GM18870 (cell line): ENCODE measurements around the gene ADAMTS9.

ENCODE experiments used
- ATAC-seq: cut with Tn5 transposase; IDR thresholded peaks from one replicate; pipeline ENCODE4 v1.9.1; 2021; ENCODE audit warnings: moderate library complexity; ENCODE audit not compliant: unreplicated experiment

The ADAMTS9 gene

DNA sequence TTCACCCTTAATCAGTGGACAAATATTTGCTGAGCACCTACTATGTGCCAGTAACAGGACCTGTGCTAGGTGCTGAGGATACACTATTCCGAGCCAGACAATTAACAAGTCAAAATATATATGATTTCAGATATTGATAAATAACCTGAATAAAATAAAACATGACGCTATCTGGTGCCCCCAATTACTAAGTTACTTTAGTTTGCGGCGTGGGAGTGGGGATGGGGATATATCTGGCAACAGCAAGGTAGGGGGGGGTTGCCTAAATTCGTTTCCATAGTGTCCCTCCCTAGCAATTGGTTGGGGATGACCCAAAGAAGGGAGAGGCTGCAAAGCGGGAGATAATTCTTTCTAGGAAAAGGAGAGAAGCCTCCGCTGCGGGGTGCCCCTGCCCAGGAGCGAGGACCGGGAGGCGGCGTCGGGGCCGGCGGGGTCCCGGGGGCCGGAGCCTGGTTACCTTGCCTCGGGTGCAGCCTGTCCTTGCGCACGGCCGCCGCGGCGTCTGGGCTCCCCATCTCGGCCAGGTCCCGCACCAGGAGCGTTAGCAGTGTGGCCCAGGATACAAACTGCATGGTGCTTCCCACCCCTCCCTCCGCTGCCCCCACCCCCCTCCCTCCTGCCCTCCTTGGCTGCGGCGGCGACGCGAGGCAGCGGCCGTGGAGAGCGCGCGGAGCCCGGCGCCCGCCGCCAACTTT lies 567 bp downstream of the ADAMTS9 start:
- ATAC-seq, result no peak

DNA sequence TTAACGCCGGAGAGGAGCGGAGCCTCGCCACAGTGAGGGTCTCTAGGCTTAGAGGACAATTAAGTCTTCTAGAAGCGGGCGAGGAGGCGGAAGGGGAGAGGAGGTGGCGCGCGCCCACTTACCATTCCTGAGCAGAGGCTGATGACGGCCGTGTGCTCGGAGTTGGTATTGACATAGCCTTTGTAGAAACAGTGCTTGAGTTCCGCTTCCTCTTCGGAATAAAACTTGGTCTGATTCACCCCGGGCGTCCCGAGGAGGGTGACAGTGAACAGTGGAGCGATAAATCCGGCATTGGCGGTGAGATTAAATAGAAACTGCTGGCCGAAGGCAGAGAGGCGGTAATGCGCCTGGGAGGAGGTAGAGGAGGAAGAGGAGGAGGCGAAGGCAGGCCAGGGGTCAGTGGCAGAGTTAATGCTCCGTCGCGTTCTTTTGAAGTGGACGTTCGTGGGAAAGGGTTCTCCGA lies 1.3 kb downstream of the ADAMTS9 start:
- ATAC-seq, result no peak

DNA sequence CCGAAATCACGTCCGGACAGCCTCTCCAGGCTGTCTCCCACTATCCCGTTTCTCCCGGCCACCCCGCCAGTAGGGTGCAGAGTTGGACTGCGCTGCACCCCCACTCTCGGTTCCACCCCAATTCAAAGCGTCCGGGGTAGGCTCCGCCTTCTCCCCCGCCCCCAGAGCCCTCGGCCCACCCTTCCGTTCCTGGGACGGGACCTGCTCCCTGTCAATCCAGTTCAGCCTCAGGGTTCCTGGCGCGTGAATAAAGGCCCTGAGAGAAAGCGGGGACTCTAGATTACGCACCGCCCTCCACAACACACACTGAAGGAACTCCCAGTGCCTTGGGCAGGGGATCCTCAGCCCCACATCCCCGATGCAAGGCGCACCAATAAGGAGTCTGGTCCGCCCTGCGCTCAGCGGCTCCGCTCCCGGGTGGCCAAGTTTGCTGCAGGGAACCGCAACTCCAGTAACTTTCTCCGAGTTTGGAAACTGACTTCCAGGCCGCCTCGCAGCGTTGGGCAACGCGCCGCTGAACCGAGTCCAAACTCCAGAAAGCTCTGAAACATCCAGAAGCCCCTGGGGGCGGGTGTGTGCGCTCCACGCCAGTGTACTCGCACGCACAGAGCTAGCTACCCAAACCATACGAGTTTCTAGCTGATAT lies 1.9 kb downstream of the ADAMTS9 start:
- ATAC-seq, result no peak

DNA sequence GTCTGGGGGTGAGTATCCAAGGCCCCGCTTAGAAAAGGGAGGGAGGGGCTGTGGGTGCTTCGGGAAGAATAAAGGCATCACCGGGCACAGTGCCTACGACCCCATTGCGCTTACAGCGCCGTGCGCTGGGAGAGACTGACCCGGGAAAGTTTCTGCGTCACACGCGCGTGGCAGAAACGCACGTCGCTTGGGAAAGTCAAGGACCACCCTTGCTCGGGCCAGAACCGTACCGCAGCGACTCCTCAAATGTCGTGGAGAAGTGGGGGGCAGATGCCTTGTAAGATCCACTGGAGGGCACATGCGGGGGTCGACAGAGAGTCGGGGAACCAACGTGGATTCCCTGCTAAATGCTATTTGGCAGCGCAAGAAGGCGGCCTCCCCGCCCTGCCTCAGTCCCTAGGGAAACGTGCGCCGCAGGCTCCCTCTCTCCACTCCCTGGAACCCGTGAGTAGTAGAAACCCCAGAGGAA lies 2.4 kb downstream of the ADAMTS9 start:
- ATAC-seq, result no peak

DNA sequence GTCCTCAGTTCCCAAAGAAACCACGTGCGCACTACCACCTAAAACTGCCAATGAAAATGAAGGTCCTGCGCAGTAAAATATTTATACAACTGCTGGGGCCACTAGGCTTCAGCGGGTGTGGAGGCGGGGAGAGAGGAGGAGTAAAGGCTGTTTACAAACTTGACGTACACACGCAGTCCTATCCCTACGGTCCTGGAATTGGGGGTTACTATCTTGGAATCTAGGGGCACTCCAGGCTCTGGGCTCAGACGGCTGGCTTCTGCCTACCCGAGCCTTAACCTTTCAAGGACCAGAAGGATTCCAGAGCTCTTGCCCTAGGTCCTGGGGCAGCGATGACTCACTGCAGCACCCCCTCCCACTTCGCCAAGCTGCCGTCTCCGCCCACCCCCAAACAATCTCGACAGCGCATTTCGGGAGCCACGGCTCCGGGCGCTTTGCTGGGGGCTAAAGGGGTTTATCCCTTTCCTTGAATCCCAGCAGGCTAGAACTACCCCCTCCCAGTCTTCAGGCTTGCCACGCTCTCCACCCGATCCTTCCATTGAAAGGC lies 3.0 kb downstream of the ADAMTS9 start:
- ATAC-seq, result no peak

DNA sequence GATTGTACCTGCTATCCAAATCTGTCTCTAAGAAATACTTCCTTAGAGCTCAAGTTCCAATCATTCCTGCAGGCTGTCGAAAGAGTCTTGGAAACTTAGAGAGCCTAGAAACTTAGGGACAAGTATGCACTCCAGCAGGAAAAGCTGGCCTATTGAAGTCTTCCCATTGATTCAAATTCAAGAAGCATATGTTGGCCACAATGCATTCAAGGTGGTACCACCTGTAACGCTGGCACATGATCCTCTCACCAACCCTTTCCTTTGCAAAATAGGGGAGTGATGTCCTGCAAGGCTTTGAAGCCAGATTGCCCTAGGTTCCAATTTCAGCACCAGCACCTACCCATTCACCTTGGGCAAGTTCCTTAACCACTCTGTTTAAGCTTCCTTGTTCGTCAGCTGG lies 6.0 kb downstream of the ADAMTS9 start:
- no peak for ATAC-seq

DNA sequence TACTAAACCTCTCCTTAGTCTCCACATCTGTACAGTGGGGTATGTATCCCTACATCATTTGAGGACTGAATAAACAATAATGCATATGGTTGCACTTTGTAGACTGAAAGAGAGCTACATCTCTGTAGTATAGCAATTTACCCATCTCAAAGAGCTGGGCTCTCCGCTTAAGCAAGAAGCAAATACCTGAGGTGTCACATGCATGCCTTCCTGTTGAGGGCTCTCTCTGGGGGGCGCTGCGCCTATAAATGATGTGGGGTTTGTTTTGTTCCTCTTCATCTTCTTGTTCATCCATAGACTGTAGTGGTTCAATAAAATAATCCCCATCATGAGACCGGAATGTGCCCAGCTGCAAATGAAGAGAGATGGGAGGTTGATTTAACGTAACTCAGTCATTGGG lies 6.8 kb downstream of the ADAMTS9 start:
- ATAC-seq, result no peak

DNA sequence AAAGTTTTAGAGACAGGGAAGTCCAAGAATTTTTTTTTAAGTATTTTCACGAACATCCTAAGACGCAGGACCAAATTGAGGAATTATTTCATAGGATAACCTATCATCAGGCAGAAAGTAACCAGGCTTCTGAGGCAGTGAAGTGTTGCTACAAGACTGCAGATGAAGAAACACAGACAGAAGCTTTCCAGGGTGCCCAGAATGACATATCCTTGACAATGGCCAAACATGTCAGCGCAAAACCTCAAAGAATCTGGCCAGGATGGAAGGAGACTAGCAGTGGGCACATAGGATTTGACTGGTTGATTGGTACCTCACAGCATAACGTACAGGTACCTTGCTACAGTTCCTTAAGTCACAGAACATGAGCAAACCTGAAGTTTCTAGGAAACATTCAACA lies 7.5 kb downstream of the ADAMTS9 start:
- no peak for ATAC-seq

DNA sequence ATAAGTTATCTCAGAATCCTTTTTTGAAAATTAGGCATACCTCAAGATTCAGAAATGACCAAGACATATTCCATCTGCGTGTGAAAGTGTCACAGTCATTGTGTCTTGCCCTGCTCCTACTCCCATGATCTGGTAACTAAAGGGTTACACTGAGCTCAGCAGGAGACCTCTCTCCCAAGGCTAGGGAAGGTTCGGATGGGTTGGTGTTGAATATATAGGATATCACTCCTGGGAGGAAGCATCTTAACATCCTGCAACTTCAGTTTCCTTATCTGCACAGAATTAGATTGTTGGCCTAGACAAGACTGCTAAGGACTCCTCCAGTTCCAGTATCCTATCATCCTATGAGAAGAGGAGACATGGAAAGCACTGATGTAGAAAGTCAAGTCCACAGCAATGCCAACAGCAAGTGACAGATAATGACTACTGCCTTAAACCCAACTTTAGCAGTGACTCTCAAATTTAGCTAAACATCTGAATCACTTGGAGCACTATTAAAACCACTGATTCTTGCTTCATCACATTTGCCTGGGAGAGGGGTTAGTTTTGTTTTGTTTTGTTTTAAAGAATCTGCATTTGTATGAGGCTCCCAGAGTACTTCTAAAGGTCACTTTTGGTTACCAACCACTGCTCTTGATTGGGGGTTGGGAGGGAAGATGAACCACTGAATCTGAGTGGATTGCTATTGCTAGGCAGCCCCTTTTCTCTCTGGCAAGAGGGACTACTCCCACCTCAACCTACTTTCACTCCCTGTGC lies 9.7 kb downstream of the ADAMTS9 start:
- ATAC-seq, result no peak

DNA sequence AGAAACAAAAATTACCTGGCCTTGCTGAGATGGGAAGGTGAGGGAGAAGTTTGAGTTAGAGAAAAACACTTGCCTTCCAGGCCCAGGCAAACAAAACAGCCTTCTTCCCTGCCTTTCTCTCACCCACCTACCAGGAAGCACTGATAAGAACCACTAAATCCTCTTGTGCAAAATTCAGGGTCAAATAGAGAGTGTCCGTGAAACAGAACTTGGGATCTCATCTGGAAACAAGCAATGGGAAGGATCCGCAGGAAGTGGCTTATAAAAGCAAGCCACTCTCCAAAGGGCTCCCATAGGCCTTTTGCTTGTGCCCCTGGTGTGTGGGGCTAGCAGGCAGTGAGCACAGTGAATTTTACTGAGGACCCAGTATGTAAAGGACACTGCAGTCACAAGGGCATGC lies 11.0 kb downstream of the ADAMTS9 start:
- no peak for ATAC-seq

DNA sequence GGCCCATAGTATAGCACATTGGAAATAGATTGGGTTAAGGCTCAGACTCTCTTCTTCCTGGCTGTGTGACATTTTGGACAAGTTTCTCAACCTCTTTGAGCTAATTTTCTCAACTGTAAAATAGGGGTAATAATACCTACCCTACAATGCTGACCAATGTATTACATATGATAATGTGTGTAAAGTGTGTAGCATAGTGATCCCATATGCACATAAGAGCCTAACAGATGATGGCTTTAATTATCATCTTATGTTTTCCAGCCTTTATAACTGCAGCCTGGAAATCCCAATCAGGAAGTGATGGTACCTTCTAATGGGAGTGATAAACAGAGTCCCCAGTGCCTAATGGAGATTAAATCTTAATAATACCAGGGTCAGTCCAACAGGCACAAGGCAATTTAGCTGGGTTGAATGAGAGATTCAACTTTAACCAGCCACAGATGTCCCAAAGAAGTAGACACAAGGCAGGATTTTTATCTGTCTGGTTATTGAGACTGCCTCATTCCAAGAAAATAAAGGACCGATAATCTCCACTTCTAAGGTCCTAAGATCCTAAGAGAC lies 12.0 kb downstream of the ADAMTS9 start:
- no peak for ATAC-seq

DNA sequence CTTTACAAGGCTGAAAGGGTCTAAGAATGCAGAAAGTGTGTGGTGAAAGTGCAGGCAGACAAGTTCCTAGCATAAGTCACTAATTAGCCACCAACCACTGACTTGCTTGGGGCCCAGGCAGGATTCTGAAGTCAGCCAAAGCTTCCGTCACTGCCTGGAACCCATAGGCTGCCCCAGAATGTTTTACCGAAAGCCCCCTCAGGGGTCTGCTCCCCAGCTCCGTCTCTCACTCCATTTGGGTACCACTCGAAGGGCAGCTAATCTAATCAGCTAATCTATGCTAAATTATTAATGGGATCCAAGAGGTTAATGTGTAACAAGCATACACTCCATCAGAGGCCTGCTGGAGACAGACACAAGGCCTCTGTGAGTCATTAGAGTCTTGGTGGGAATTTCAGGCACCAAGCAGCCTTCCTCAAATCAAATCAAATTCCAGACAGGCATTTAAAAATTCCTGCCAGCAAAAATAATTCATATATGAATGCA lies 13.2 kb downstream of the ADAMTS9 start:
- no peak for ATAC-seq

DNA sequence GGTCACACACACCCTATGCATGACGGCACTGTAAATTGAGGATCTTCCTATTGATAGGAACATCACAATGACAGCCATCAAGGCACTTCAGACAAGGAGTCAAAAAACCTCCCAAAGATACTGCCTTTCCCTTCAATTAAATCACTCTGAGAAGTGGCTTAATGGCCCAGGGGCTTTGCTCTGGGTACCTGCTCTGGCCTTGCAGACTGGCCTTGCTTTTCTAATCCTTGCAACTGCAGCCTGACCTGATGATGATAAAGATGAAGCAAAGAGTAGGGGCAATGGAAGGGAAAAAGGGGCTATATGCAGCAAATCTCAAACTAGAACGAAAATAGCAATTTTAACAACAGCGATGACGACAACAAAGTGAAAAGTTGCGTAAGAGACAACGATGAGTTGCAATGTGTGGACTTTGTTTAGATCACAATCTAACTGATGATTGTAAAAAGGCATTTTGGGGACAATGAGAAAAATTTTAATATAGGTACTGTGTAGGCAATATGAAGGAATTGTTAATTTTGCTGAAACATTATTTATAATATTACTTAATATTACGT lies 14.6 kb downstream of the ADAMTS9 start:
- no peak for ATAC-seq

DNA sequence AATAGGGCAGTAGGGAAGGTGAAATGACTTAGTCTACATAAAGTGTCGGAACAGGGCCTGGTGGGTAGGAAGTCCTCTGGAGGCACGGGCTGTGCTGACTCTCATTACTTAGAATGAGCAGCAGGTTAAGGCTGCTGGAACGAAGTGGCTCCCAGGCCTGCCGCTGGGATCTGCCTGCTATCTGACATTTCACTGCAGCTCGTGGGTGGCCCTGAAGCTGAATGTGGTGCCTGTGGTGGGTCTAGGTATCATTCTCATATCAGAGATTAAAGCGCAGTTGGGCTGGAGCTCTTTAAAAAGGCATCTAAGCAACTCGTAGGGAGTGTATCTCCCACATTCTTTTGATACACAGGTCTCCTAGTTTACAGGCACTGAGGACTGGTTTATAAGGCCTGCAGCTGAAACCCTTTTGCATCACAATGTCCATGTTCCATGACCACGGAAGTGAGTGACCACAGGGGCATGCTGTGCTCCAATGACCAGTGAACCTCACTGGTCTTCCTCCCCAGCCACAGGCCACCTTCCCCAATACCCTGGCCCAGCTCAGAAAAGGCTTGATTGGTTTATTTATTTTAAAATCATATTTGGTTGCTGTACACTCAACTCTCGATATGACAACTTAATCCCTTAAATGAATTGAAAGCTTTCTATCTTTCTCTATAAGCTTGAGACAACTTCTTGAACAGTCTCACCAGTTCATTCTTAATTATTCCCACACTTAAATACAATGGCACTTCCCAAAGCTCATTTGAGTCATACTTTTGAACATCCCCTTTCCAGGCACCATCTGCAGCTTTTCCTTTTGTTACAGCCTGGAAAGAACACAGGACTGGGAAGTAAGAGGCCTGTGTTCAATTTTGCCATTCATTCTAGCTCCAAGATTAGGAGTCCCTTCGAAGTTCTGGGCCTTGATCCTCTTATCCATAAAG lies 19.0 kb downstream of the ADAMTS9 start:
- ATAC-seq, result no peak

DNA sequence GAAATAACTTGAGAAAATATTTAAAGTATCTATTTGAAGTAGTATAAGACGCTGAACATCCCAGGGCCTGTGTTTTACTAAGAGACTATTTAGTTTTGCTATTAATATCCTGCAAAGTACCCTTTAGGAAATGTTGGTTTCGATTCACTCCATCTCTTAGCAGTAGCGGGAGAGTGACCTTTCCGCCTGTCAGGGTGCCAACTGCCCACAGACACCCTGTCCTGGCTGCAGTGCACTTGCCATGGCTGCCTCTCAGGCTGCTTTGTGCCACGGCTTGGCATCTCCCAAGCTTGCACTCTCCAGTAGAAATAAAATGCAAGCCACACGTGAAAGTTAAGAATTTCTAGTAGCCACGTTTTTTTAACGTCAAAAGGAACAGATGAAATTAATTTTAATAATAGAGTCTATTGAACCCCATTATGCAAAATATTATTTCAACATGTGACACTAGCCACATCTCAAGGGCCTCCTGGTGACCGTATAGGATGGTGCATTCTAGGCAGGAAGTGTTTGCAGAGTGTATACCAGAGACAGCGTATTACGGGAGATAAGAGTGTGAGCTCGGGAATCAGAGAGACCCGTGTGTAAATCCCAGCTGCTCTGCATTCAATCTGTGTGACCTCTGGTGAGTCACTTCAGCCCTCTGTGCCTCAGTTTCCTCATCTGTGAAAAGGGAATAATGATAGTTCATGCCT lies 19.8 kb downstream of the ADAMTS9 start:
- ATAC-seq, result no peak

DNA sequence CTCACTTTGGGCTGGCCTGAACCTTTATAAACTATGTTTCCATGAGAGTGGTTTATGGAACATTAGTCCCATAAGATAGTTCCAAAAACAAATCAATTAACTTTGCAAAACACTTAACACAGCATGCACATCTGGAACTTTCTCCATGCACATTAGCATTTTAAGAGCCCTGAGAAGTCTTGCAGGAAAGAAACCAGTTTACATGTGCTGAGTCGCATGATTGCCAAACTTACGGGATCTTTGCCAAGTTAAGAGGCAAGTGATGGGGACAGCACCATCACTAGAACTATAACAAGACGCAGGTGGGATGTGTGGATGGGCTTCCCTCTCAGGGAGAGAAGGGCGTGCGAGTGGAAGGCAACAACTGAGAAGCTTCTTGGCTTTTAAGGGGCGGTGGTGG lies 20.7 kb downstream of the ADAMTS9 start:
- no peak for ATAC-seq

DNA sequence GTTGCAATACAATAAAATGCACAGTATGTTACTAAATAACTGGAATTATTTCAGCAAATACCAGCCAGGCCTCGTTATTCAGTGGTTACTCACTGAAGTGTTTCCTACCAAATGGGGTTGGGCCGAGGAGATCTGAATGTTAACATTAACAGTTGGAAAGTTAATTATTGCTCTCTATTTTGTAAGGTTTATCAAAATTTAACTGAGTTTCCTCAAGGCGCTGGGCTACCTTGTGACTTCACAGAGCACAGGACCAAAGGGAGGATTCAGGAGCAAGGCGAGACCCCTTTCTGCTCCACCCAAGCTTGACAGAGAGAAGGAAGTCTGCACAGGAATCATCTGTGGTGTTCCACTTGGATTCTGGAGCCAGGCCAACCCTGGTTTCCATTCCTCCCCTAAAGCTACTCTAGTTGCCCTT lies 21.6 kb downstream of the ADAMTS9 start:
- ATAC-seq, result no peak

DNA sequence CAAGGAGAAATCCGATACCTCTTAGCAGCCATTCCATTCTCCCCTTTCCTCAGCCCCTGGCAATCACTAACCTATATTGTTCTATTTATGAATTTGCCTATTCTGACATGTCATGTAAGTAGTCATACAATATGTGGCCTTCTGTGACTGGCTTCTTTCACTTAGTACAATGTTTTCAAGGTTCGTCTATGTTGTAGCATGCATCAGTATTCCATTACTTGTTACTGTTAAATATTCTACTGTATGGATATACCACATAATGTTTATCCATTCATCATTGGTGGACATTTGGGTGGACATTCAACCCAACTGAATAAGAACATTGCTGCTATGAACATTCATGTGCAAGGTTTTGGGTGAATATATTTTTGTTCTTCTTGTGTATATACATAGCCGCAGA lies 23.4 kb downstream of the ADAMTS9 start:
- no peak for ATAC-seq

DNA sequence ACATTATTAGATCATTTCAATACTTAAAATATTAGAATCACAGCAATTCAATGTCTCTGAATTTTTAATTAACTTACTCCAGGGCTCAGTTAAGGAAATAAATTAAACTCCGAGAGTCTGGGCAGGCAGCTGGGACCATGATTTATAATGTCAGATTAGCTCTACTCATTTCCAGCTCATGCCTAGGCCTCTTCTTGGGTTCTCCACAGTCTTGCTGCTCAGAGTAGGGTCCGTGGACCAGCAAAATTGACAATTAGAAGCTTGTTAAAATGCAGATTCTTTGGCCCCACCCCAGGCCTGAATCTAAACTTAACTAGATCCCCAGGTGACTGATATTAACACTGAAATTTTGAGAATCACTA lies 28.2 kb downstream of the ADAMTS9 start:
- ATAC-seq, result no peak
